Thoracic aorta (tissue), 2 donors: ENCODE measurements around the gene HLA-F. TPM values are rescaled to one million over a fixed set of nuclear protein-coding genes. Genes with fewer than 3 reads are reported as not detected.

ENCODE experiments used
- ATAC-seq: fragments of 150-250 bp; one replicate; pipeline ENCODE4 v1.8.0; 2017; ENCODE audit warnings: low read depth; ENCODE audit not compliant: insufficient number of reproducible peaks, low FRiP score
- DNase-seq: peaks from one replicate; pipeline ENCODE4 v3.0.0-alpha.2; 2020; ENCODE audit warnings: low spot score
- H3K27ac ChIP-seq, 2 donors: fragments of 200-600 bp; sonication (generic); 1 replicate in 1 of 2; 2 replicates in 1 of 2; pipeline ENCODE4 v1.5.1; 2016; ENCODE audit warnings: mild to moderate bottlenecking in 2 of 2, moderate library complexity in 2 of 2
- H3K27me3 ChIP-seq: fragments of 200-600 bp; sonication (generic); replicated peaks from 2 replicates; pipeline ENCODE4 v1.6.0; 2016; ENCODE audit warnings: mild to moderate bottlenecking; ENCODE audit not compliant: insufficient read depth
- H3K36me3 ChIP-seq: fragments of 200-600 bp; sonication (generic); one replicate; pipeline ENCODE4 v1.5.1; 2016
- H3K4me1 ChIP-seq, 2 donors: fragments of 200-600 bp; sonication (generic); 1 replicate in 1 of 2; 2 replicates in 1 of 2; pipeline versions ENCODE4 v1.5.1 to v1.6.0; 2016; ENCODE audit warnings: low read depth in 2 of 2, mild to moderate bottlenecking in 1 of 2; ENCODE audit not compliant: control insufficient read depth in 1 of 2
- H3K4me3 ChIP-seq: fragments of 200-600 bp; sonication (generic); 2 replicates; pipeline ENCODE4 v1.5.1; 2016; ENCODE audit warnings: mild to moderate bottlenecking
- H3K9me3 ChIP-seq: fragments of 200-600 bp; sonication (generic); 2 replicates; pipeline ENCODE4 v1.5.1; 2016
- CTCF ChIP-seq: fragments of 200-600 bp; sonication (generic); IDR thresholded peaks from one replicate; pipeline ENCODE4 v1.5.1; 2019; ENCODE audit warnings: antibody characterized with exemption
- total RNA-seq, 2 donors: library from RNA; depleted of rRNA; stranded (reverse); fragments of >200 nt; gene quantifications; one replicate each; pipeline versions ENCODE4 v1.1.0 to v1.2.3, GENCODE V29; 2016

The HLA-F gene
- total RNA-seq, 2 donors from 2014 or later = 94.2 to 117 TPM

GRCh38 chr6:29750709-29751108 lies 27.5 kb downstream of the HLA-F start:
- H3K9me3 ChIP-seq = no peaks in the 10 kb centered on the region
- ATAC-seq = no peak
- no peak for DNase-seq
- no peak overlapping the region for H3K27ac ChIP-seq
- no peak for TF ChIP-seq CTCF
- peaks cover 16 to 32% of the 10 kb centered on the region in 2 donors for H3K4me1 ChIP-seq
- H3K36me3 ChIP-seq = no peaks in the 10 kb centered on the region
- H3K4me3 ChIP-seq = no peak overlapping the region
- no peaks in the 10 kb centered on the region for H3K27me3 ChIP-seq

- DNase-seq (no peak), ATAC-seq (no peak)
- Histone ChIP-seq H3K4me3 (peak overlapping the region; percentile 93), H3K9me3 (no peaks in the 10 kb centered on the region), H3K27ac (peak overlapping the region in 1 of 2 donors; percentile 95), H3K36me3 (no peaks in the 10 kb centered on the region), H3K4me1 (peaks cover 16 to 32% of the 10 kb centered on the region in 2 donors), H3K27me3 (no peaks in the 10 kb centered on the region)
- no peak for TF ChIP-seq CTCF
Observed at GRCh38 chr6:29751480-29751879, 28.2 kb downstream of the HLA-F start.

- Histone ChIP-seq H3K9me3 (no peaks in the 10 kb centered on the region), H3K4me3 (peak overlapping the region; percentile 93), H3K27ac (peak overlapping the region; percentile 93 to 95), H3K27me3 (no peaks in the 10 kb centered on the region), H3K4me1 (peaks cover 16 to 29% of the 10 kb centered on the region in 2 donors), H3K36me3 (no peaks in the 10 kb centered on the region)
- peak; percentile 69 for DNase-seq
- TF ChIP-seq CTCF = peak; percentile 89
- peak; percentile 74 for ATAC-seq
Observed at GRCh38 chr6:29752451-29753308, 29.4 kb downstream of the HLA-F start.

- Histone ChIP-seq H3K27me3 (no peaks in the 10 kb centered on the region), H3K9me3 (no peaks in the 10 kb centered on the region), H3K4me3 (peak overlapping the region; percentile 93), H3K36me3 (no peaks in the 10 kb centered on the region), H3K4me1 (peaks cover 12 to 23% of the 10 kb centered on the region in 2 donors), H3K27ac (peak overlapping the region; percentile 93 to 95)
- no peak for DNase-seq
- ATAC-seq = no peak
- TF ChIP-seq CTCF = peak; percentile 4
Observed at GRCh38 chr6:29753309-29753644, 30.0 kb downstream of the HLA-F start.

- no peaks in the 10 kb centered on the region for H3K36me3 ChIP-seq
- no peak for DNase-seq
- no peak for TF ChIP-seq CTCF
- ATAC-seq = no peak
- no peaks in the 10 kb centered on the region for H3K27me3 ChIP-seq
- H3K4me3 ChIP-seq = no peak overlapping the region
- peaks cover 7 to 15% of the 10 kb centered on the region in 2 donors for H3K4me1 ChIP-seq
- H3K9me3 ChIP-seq = no peaks in the 10 kb centered on the region
- no peak overlapping the region for H3K27ac ChIP-seq
Observed at GRCh38 chr6:29755295-29755871, 32.1 kb downstream of the HLA-F start.
